H9 (cell line): Measurements from ENCODE around the gene EDN3. TPM values are rescaled to one million over a fixed set of nuclear protein-coding genes. Genes with fewer than 3 reads are reported as not detected.

ENCODE experiments used
- DNase-seq: peaks from one replicate; pipeline ENCODE4 v3.0.0-alpha.2; 2017
- H2AFZ ChIP-seq: one replicate; pipeline ENCODE4 v1.6.1; 2013; ENCODE audit warnings: mild to moderate bottlenecking, low read length, control low read depth, moderate library complexity
- H2AK5ac ChIP-seq: 2 replicates; pipeline ENCODE4 v1.6.1; 2013; ENCODE audit warnings: low read length, control low read depth, mixed read lengths; ENCODE audit not compliant: insufficient read length
- H2BK120ac ChIP-seq: one replicate; pipeline ENCODE4 v1.6.1; 2013; ENCODE audit warnings: low read depth, mild to moderate bottlenecking, low read length, control low read depth, inconsistent platforms; ENCODE audit not compliant: poor library complexity, severe bottlenecking
- H2BK12ac ChIP-seq: 2 replicates; pipeline ENCODE4 v1.6.1; 2013; ENCODE audit warnings: low read length, control low read depth, mixed read lengths, low read depth; ENCODE audit not compliant: insufficient read length
- H2BK15ac ChIP-seq: 2 replicates; pipeline ENCODE4 v1.6.1; 2013; ENCODE audit warnings: low read depth, low read length, control low read depth
- H2BK20ac ChIP-seq: one replicate; pipeline ENCODE4 v1.6.1; 2013; ENCODE audit warnings: low read depth, mild to moderate bottlenecking, low read length, control low read depth, inconsistent platforms; ENCODE audit not compliant: poor library complexity, severe bottlenecking
- H2BK5ac ChIP-seq: 2 replicates; pipeline ENCODE4 v1.6.1; 2013; ENCODE audit warnings: low read length, control low read depth, mixed read lengths; ENCODE audit not compliant: insufficient read length
- H3K14ac ChIP-seq: 2 replicates; pipeline ENCODE4 v1.6.1; 2013; ENCODE audit warnings: low read length, control low read depth; ENCODE audit not compliant: insufficient read depth
- H3K18ac ChIP-seq: 2 replicates; pipeline ENCODE4 v1.6.1; 2013; ENCODE audit warnings: low read depth, mild to moderate bottlenecking, mixed read lengths, low read length, control low read depth; ENCODE audit not compliant: insufficient read length
- H3K23ac ChIP-seq: 2 replicates; pipeline ENCODE4 v1.6.1; 2013; ENCODE audit warnings: low read length, control low read depth, mixed read lengths, low read depth; ENCODE audit not compliant: insufficient read length
- H3K23me2 ChIP-seq: 2 replicates; pipeline ENCODE4 v1.6.1; 2013; ENCODE audit warnings: low read depth, mild to moderate bottlenecking, mixed read lengths, low read length, control low read depth; ENCODE audit not compliant: insufficient read length, poor library complexity, severe bottlenecking
- H3K27ac ChIP-seq: 2 replicates; pipeline ENCODE4 v1.5.1; 2013; ENCODE audit warnings: low read length, control low read depth, mixed read lengths, low read depth; ENCODE audit not compliant: insufficient read length
- H3K27me3 ChIP-seq: 2 replicates; pipeline ENCODE4 v1.6.1; 2013; ENCODE audit warnings: low read length, control low read depth, inconsistent platforms; ENCODE audit not compliant: insufficient read depth
- H3K4ac ChIP-seq: 2 replicates; pipeline ENCODE4 v1.6.1; 2013; ENCODE audit warnings: low read depth, mild to moderate bottlenecking, control low read depth, inconsistent platforms, low read length, moderate library complexity
- H3K4me1 ChIP-seq: 2 replicates; pipeline ENCODE4 v1.6.1; 2013; ENCODE audit warnings: low read length, control low read depth, inconsistent platforms; ENCODE audit not compliant: insufficient read depth
- H3K4me2 ChIP-seq: 2 replicates; pipeline ENCODE4 v1.6.1; 2013; ENCODE audit warnings: low read length, control low read depth, mixed read lengths; ENCODE audit not compliant: insufficient read length, insufficient read depth
- H3K56ac ChIP-seq: 2 replicates; pipeline ENCODE4 v1.6.1; 2013; ENCODE audit warnings: low read depth, mild to moderate bottlenecking, mixed read lengths, low read length, control low read depth; ENCODE audit not compliant: insufficient read length
- H3K79me1 ChIP-seq: 2 replicates; pipeline ENCODE4 v1.6.1; 2013; ENCODE audit warnings: low read depth, mild to moderate bottlenecking, moderate library complexity, low read length, control low read depth, inconsistent platforms; ENCODE audit not compliant: insufficient read depth, poor library complexity, severe bottlenecking
- H3K79me2 ChIP-seq: 2 replicates; pipeline ENCODE4 v1.6.1; 2013; ENCODE audit warnings: low read length, control low read depth, inconsistent platforms; ENCODE audit not compliant: insufficient read depth
- H3K9ac ChIP-seq: 2 replicates; pipeline ENCODE4 v1.6.1; 2013; ENCODE audit warnings: low read length, control low read depth, mixed read lengths; ENCODE audit not compliant: insufficient read length; ENCODE audit errors: extremely low read depth
- H3K9me3 ChIP-seq: one replicate; pipeline ENCODE4 v1.6.1; 2013; ENCODE audit warnings: low read depth, low read length, inconsistent platforms; ENCODE audit not compliant: control insufficient read depth
- H3T11ph ChIP-seq: one replicate; pipeline ENCODE4 v1.6.1; 2013; ENCODE audit warnings: mild to moderate bottlenecking, low read length, control low read depth, inconsistent platforms
- H4K20me1 ChIP-seq: one replicate; pipeline ENCODE4 v1.6.1; 2013; ENCODE audit not compliant: control insufficient read depth, insufficient read length, insufficient read depth
- H4K5ac ChIP-seq: 2 replicates; pipeline ENCODE4 v1.6.1; 2013; ENCODE audit warnings: low read depth, mild to moderate bottlenecking, mixed read lengths, low read length, control low read depth; ENCODE audit not compliant: insufficient read length
- H4K8ac ChIP-seq: replicated peaks from 2 replicates; pipeline ENCODE4 v1.6.1; 2013; ENCODE audit warnings: low read length, control low read depth, mixed read lengths, low read depth; ENCODE audit not compliant: insufficient read length
- H4K91ac ChIP-seq: 2 replicates; pipeline ENCODE4 v1.6.1; 2013; ENCODE audit warnings: low read depth, mild to moderate bottlenecking, moderate library complexity, mixed read lengths, low read length, control low read depth; ENCODE audit not compliant: insufficient read length
- H3K27ac Mint-ChIP-seq, 3 experiments: 2 replicates in 2 of 3; 3 replicates in 1 of 3; pipeline ENCODE4 v1.8.0; 2020 to 2021; ENCODE audit warnings: mixed read lengths in 3 of 3, mild to moderate bottlenecking in 1 of 3, moderate library complexity in 1 of 3
- H3K27me3 Mint-ChIP-seq: 2 replicates; pipeline ENCODE4 v1.8.0; 2021; ENCODE audit warnings: low read depth, mild to moderate bottlenecking, moderate library complexity, mixed read lengths
- H3K36me3 Mint-ChIP-seq, 3 experiments: 2 replicates in 2 of 3; 3 replicates in 1 of 3; pipeline ENCODE4 v1.8.0; 2020 to 2021; ENCODE audit warnings: low read depth in 3 of 3, mixed read lengths in 3 of 3; ENCODE audit not compliant: insufficient read depth in 1 of 3
- H3K4me1 Mint-ChIP-seq, 2 experiments: 2 replicates each; pipeline ENCODE4 v1.8.0; 2020; ENCODE audit warnings: mixed read lengths in 2 of 2
- H3K4me3 Mint-ChIP-seq, 2 experiments: 2 replicates in 1 of 2; 3 replicates in 1 of 2; pipeline ENCODE4 v1.8.0; 2020 to 2021; ENCODE audit warnings: mild to moderate bottlenecking in 2 of 2, mixed read lengths in 2 of 2, moderate library complexity in 1 of 2
- H3K9me3 Mint-ChIP-seq, 2 experiments: 2 replicates in 1 of 2; 3 replicates in 1 of 2; pipeline ENCODE4 v1.8.0; 2020; ENCODE audit warnings: mild to moderate bottlenecking in 2 of 2, mixed read lengths in 2 of 2, moderate library complexity in 1 of 2
- CTCF ChIP-seq: fragments of 200-600 bp; sonication (generic); conservative IDR thresholded peaks from 3 replicates; pipeline ENCODE4 v1.8.0; 2021; ENCODE audit warnings: antibody characterized with exemption, mild to moderate bottlenecking
- WGBS: extraction: QIAGEN DNeasy Blood & Tissue Kit; methylation state at CpG from one replicate; pipeline ENCODE4 v1.1.7; 2013; ENCODE audit warnings: missing lambda C conversion rate, low lambda C conversion rate, mixed read lengths; ENCODE audit not compliant: insufficient read length; ENCODE audit errors: extremely low coverage; 5-methylcytosine and 5-hydroxymethylcytosine counted together
- total RNA-seq: library from RNA; stranded (reverse); gene quantifications from 2 replicates; pipeline ENCODE4 v1.2.1, GENCODE V29; 2021

Gene EDN3
- total RNA-seq, 1 experiment from 2014 or later, result 0.20 TPM

DNA sequence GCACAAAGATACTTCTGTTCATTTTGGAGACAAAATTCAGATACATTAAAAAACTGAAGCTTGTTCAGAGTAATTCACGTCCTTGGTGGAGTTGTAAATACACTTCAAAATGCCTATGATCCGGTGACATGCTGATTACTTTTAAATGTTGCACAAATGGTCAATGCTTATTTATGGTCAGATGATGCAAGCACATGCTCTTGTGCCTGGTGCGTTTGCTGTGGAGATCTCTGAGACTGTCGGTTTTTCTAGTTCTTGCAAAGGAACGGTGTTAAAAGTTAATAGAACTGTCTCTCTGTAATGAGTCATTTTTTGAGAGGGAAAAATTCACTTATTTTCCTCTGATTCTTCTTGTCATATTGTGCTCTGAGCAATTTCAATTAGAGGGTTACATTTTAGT is 45.2 kb upstream of the EDN3 start:
- WGBS, result no CpG with 5 or more reads among the region's 5 CpGs
- Histone ChIP-seq H3K23ac (no peak overlapping the region), H2AK5ac (no peak overlapping the region), H2BK20ac (no peak overlapping the region), H3K27me3 (no peaks in the 10 kb centered on the region), H3K4ac (no peak overlapping the region), H2BK5ac (no peak overlapping the region), H3K9ac (no peak overlapping the region), H4K20me1 (no peaks in the 10 kb centered on the region), H3K27ac (no peak overlapping the region), H2BK15ac (no peak overlapping the region), H3K79me2 (no peaks in the 10 kb centered on the region), H3K14ac (no peak overlapping the region), H2BK120ac (no peak overlapping the region), H4K8ac (no peak overlapping the region), H4K91ac (no peak overlapping the region), H3K4me1 (no peaks in the 10 kb centered on the region), H3T11ph (no peak overlapping the region), H3K23me2 (no peaks in the 10 kb centered on the region), H3K18ac (no peak overlapping the region), H3K56ac (no peak overlapping the region), H2BK12ac (no peak overlapping the region), H3K9me3 (no peaks in the 10 kb centered on the region), H3K79me1 (no peaks in the 10 kb centered on the region), H2AFZ (no peak overlapping the region), H4K5ac (no peak overlapping the region), H3K4me2 (no peak overlapping the region)
- H3K4me3 Mint-ChIP-seq, result no peak overlapping the region
- DNase-seq, result no peak
- no peak overlapping the region for H3K27ac Mint-ChIP-seq
- no peaks in the 10 kb centered on the region for H3K36me3 Mint-ChIP-seq
- H3K4me1 Mint-ChIP-seq, result peaks cover 4 to 6% of the 10 kb centered on the region in 2 experiments; a peak in 2 of 4 replicates
- peaks cover 68% of the 10 kb centered on the region for H3K27me3 Mint-ChIP-seq
- TF ChIP-seq CTCF, result no peak
- no peaks in the 10 kb centered on the region; a peak in 1 of 5 replicates for H3K9me3 Mint-ChIP-seq
